D721Med (cell line): ENCODE data around the gene FCSK.

ENCODE experiments used
- DNase-seq: peaks from one replicate; pipeline ENCODE4 v3.0.0; 2011; ENCODE audit warnings: low spot score; ENCODE audit not compliant: insufficient read length
- FAIRE-seq: peaks from 2 replicates; lab custom pipeline; 2011; peaks lifted over from hg19 to GRCh38; lab: Jason Lieb, UNC
- TF ChIP-seq, protein P1 (sequence below): IDR thresholded peaks from 2 replicates; pipeline ENCODE4 v1.5.1; 2012; ENCODE audit warnings: mild to moderate bottlenecking, control low read depth; ENCODE audit not compliant: insufficient read depth; ENCODE audit errors: missing control alignments

The FCSK gene

DNA sequence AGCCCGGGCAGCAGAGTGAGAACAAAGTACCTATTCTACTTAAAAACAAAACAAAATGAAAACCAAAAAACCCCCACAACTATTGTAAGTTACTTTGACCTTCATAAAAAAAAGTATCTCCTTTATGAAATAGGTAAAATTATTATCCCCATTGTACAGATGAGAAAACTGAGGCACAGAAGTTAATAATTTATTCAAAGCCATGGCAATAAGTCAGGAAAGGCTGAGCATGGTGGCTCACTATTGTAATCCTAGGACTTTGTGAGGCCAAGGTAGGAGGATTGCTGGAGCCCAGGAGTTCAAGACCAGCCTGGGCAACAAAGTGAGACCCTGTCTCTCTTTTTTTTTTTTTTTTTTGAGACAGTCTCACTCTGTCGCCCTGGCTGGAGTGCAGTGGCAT, 30.5 kb downstream of the FCSK start:
- TF ChIP-seq, protein P1, sequence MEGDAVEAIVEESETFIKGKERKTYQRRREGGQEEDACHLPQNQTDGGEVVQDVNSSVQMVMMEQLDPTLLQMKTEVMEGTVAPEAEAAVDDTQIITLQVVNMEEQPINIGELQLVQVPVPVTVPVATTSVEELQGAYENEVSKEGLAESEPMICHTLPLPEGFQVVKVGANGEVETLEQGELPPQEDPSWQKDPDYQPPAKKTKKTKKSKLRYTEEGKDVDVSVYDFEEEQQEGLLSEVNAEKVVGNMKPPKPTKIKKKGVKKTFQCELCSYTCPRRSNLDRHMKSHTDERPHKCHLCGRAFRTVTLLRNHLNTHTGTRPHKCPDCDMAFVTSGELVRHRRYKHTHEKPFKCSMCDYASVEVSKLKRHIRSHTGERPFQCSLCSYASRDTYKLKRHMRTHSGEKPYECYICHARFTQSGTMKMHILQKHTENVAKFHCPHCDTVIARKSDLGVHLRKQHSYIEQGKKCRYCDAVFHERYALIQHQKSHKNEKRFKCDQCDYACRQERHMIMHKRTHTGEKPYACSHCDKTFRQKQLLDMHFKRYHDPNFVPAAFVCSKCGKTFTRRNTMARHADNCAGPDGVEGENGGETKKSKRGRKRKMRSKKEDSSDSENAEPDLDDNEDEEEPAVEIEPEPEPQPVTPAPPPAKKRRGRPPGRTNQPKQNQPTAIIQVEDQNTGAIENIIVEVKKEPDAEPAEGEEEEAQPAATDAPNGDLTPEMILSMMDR, result no peak
- FAIRE-seq (no peak), DNase-seq (no peak)

- FAIRE-seq (no peak), DNase-seq (no peak)
- TF ChIP-seq, protein P1, result no peak
These were observed 35.9 kb downstream of the FCSK start for GRCh38 chr16:70490261-70490660.

DNA sequence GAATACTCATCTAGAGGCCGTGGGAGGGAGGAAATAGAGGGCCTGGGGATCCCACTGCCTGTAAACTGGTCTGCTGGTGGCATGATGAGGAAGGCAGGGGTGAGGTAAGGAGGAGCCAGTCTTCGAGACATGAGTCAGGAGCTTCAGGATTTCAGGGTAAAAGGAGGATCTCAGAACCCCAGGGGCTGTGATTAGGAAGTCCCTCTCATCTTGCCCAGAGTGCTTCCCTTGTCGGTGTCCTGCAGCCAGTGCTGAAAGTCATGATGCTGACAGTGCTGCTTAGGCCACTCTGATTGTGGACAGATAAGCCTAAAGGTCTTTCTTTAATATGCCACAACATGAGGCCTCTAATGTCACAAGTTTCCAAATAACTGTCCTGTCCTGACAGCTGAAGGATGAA, 39.4 kb downstream of the FCSK start:
- no peak for FAIRE-seq
- TF ChIP-seq, protein P1, result no peak
- no peak for DNase-seq

DNA sequence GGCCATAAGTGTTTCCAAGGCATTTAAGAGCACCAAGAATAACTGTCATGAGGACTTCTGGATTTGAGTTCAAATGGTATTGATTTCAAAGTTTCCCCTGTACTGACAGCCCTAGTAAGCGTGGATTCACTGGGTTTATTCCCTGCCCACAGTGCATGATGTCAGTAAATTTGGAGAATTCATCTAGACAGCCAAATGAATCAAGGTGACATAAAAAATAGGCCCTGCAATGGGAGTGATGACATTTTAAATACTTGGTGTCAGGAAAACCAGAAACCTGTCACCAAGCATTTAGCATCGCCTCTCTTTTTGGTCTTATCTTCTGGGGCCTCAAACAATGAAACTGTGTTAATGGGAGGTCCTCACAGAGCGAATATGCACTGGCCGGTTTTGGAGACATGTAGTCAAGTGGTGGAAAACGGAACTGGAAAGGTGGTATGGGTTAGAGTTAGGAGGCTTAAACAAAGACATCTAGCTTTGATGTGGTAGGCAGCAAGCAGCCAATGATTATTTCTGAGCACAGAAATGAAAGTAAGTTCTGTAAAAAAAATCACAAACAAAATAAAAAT, 39.9 kb downstream of the FCSK start:
- FAIRE-seq (no peak), DNase-seq (no peak)
- TF ChIP-seq, protein P1, result no peak

DNA sequence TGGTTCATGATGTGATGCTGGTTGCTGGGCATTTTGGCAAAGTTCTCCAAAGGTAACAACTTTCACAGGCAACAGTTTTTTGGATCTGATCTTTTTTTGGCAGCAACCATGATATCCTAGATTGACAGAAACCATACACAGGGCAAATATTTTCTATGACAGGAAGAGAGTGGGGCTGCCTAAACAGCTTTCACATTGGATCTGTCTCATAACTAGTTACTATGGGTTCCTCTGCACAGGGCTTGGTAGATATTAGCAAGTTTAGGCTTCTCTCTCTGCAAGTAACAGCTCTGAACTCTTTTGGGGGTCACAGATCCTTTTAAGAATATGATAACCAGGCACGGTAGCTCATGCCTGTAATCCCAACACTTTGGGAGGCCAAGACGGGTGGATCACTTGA, 40.4 kb downstream of the FCSK start:
- DNase-seq, result no peak
- TF ChIP-seq, protein P1, result no peak
- no peak for FAIRE-seq

GRCh38 chr16:70495425-70496182, 41.2 kb downstream of the FCSK start:
- TF ChIP-seq, protein P1, result no peak
- FAIRE-seq, result no peak
- DNase-seq, result no peak

DNA sequence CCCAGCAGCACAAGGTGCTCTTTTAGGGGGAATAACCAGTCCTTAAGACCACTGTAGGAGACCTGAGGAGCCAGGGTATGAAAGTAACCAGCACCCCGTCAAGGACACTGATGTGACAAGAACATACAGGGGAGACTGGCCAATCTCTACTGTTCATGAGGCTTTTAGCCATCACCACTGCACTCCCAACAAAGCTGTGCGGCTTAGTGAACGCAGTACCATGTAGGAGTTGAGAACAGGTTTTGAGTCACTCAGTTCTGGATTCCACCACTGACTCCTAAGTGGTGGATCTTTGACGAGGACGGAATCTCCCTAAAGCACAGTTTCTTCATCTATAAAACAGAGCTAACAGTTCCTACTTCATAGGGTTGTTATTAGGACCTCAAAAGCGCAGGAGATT, 42.1 kb downstream of the FCSK start:
- no peak for DNase-seq
- TF ChIP-seq, protein P1, result no peak

More for the DNA sequence above, 42.1 kb downstream of the FCSK start:
- FAIRE-seq, result no peak
